Stimulated activated CD4-positive, alpha-beta T cell treated with anti-CD3 and anti-CD28 coated beads, Interleukin-4, amount 100 ng/mL, for 48 hours (primary cell): ENCODE measurements around the gene S1PR1.
"Not testable (repeated sequence)": the region's sequence is repeated elsewhere in the genome, so short reads cannot be mapped to it uniquely, and the experiment has no call there.

Experiments used
- DNase-seq, 2 donors: peaks; one replicate each; pipeline ENCODE4 v3.0.0-alpha.2; 2020; ENCODE audit warnings: low read depth in 2 of 2

Gene S1PR1

DNA sequence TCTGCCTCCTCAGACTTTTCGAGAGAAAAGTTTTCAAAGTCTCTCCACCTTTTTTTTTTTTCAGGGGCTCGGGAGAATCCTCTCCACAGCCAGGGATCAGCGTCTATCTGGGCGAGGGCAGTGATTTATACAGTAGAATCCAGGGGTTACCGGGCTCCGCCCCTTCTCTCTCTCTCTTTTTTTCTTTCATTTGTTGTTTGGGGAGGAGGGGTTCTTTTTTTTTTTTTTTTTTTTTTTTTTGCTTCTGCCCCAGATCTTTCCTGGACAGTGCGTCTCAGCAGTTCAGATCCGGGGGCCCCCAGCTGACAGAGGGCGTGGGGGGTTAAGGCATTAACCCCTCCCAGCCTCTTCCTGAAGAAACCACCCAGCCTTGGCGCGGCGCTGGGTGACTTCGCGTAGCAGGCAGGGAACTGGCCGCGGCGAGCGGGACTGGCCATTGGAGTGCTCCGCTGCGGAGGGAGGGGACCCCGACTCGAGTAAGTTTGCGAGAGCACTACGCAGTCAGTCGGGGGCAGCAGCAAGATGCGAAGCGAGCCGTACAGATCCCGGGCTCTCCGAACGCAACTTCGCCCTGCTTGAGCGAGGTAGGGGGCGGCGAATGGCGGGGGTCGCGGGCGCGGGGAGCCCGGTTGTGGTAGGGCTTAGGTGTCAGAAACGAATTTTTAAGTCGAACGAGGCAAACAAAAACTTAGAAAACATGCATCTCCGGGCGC lies at the start of gene S1PR1:
Gene S1PR1 (plus strand): TSS at position 504 of the 713 bp plus-strand sequence. CDS start 1,966 bp downstream, outside the sequence.
- DNase-seq: peak; percentile 64 to 67

DNA sequence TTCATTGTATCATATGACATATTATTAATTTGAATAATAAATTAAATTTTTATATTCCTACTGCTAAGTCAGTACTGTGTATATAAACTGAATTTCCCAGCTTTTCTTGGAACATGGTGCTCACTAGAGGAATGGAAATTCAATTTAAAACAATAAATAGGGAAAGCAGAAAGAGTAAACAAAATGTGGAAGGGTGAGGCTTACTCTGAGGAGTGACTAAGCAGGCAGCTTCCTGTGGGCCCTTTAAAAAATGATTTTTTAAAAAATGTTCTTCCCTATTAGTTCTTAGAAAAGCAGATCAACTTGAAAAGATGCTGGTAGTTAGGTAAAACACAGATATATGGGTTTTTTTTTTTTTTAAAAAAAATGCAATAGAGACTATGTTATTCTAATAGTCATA lies 49.5 kb upstream of the S1PR1 start:
- DNase-seq: no peak

DNA sequence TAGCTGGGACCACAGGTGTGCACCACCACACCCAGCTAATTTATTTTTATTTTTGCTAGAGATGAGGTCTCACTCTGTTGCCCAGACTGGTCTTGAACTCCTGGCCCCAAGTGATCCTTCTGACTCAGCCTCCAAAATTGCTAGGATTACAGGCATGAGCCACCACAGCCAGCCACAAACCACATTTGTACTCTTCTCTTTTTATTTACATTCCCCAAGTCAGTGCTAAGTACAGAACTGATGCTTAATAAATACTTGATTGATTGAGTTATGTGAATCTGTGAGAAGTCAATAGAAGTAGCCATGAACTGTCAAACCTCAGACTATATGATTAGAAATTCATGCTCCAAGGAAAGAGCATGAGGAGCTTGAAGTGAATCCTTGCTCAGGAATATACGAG lies 48.5 kb upstream of the S1PR1 start:
- no peak for DNase-seq

DNA sequence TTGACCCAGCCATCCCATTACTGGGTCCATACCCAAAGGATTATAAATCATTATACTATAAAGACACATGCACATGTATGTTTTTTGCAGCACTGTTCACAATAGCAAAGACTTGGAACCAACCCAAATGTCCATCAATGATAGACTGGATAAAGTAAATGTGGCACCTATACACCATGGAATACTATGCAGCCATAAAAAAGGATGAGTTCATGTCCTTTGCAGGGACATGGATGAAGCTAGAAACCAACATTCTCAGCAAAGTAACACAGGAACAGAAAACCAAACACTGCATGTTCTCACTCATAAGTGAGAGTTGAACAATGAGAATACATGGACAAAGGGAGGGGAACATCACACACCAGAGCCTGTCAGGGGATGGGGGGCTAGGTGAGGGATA lies 47.9 kb upstream of the S1PR1 start:
- not testable (repeated sequence) for DNase-seq

DNA sequence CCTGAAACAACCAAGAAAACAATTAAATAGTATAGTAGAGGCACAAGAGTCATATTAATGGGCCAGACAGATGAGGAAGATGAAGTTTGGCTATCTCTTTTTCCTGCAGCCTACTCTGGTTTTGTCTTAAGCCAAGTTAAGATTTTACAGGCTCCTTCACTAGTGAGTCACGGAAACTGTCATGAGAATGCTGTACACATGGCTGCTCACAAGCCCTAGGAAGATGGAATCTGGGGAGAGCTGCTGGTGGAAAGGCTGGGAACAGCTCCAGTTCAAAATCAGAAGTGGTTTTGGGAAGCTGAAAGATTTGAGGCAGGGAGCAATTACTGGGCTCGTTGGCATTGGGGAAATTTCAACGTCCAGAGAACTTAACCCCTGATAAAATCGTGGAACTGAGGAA lies 46.4 kb upstream of the S1PR1 start:
- DNase-seq: no peak

DNA sequence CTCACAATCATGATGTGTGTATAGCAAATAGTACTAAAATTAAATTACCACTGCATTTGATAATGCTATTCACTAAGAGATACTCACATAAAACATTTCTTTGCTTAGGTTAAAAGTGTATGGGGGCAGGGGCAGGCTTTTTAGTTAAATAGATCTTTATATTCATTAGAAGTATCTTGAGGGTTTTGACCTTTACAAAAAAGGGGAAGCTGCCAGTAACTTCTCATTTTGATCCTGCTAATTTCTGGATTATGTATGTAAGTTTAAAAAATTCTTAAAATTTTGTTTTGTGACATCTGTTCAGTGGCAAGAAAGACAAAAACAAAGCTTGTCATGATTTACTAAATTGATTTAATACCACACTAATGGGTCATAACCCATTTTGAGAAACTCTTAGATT lies 45.8 kb upstream of the S1PR1 start:
- DNase-seq: no peak

DNA sequence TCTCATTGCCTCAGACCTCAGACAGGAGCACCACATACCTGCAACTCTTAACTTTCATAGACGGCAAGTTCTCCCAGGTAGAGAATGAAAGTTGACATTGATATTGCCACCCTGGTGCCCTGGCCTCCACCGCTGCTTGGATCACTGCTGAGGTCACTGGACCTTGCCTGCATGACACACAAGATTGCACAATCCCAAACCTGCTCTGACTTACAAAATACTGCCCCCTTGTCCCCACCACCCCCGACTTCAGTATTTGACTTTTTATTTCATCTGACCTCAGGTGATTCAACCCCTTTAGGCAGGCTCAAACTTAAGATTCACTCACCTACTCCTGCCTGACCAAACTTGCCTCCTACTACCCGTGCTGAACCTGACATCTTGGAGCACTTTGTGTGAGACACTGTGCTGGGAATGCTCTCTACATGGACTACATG lies 43.1 kb upstream of the S1PR1 start:
- DNase-seq: no peak

DNA sequence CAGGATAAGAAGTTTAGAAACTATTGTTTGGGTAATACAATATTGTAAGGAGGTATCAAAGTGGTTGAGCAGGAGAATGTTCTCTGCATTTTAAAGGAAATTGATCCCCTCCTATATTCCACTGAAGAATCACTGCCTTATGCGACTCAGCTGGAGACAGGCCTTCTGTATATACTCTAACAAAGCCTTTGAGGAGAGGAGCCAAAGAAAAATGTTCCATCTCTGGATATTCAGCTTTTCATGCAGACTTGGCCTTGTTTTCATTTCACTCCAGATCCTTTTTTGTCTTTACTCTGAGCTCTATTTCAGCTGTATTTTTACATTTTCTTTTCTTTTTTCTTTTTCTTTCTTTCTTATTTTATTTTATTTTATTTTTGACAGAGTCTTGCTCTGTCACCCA lies 42.1 kb upstream of the S1PR1 start:
- DNase-seq: no peak

DNA sequence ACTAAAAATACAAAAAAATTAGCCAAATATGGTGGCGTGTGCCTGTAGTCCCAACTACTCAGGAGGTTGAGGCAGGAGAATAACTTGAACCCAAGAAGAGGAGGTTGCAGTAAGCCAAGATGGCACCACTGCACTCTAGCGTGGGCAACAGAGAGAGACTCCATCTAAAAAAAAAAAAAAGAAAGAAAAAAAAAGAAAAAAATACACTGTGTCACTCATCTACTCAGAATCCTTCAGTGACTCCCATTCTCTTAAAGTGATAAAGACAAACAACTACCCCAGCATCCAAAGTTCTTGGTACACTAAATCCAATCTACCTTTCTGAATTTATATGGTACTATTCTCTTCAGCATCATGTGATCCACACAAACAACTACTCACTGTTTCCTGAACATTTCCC lies 40.2 kb upstream of the S1PR1 start:
- no peak for DNase-seq

DNA sequence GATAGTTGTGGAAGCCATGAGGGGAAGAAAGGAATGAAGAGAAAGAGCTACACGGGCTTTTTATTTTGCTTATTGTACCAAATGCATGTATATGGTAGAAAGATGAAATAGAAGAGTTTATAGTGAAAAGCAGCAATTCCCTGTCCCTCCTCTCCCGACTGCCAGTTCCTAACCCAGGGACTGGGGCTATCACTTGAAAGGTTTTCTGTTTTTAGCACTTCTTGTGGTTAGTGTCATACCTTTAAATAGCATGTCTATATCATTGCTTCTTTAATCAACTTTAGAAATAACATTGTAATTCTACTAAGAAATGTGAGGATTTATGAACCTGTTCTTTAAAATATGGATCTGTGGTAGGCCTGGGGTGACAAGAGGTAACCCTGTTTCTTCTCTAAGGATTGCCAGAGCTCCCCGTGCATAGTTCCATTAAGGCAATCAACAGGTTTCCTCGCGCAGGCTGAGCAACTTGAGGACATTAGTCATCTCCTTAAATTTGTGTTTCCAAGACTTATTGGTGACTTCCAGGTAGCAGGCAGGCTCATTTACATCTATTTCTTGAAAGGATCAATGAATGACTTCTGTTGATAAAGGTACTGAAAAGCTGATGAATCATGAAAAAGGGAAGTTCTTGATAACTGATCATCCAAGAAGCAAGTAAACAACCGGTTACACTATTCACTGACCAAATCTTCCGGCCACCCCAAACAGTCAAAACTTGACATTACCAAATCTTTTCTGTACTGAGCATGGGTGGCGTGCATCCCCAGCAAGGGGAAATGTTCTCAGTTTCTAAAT lies 37.8 kb upstream of the S1PR1 start:
- DNase-seq: peak in 1 of 2 donors; percentile 57

DNA sequence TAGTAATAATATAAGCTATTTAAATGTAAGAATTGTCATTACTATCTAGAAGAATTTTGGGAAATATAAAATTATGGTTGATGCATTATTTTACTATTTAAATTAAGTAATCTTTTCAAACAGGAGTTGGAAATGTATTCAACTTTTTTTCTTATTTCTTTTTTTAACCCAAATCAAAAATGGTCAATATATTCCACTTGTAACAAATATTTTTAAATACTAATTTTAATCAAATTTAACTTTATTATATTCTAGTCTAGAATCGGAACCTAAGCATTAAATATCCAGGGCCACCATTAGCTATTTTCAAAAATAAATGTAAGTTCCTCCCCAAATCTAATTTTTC lies 37.2 kb upstream of the S1PR1 start:
- no peak for DNase-seq

DNA sequence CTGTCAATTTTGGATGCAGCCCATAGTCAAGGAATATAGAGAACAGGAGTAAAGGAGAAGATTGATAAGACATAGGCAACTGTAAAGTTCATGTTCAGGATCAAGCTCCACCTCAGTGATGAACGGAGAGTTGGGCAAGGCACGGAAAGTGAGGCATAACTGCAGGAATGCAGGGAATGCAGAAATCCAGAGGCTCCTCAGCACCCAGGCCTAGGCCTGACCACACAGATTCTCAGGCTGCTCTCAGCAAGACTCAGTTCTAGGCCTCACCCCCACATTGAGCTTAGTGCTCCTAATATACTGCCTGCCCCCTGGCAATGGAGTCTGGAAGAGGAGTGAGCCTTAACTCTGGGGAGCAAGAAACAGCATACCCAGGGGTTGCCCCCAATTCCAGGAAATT lies 36.3 kb upstream of the S1PR1 start:
- DNase-seq: no peak

DNA sequence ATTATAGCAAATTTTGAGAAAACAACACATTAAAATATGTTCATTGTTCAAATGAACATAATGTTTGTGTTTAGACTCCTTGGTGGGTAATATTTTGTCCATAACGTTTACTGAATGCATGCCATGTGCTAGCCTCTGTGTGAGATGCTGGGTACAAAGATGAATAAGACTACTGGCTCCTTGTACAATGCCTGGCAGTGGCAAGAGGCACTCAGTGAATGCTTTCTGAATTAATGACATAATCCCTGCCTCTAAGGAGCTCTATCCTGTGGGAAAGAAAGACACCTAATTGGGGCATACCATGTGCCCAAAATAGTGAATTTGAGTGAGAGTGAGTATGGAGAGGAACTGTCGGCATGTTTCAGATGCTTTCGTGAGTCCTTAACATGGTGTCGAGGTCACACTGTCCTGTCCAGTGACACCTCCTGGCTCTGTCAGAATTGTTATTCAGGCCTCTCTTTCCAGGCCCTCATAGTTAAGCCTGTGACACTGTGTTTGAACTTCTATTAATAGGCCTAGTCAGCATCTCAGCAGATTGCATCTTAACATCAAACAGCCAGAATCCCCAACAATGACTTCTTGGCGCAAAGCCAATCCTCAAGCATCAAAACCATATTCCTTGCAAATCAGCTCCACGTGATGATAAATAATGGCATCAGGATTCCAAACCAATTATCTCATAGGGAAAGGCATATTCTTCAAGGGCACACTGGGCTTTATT lies 32.8 kb upstream of the S1PR1 start:
- no peak for DNase-seq

DNA sequence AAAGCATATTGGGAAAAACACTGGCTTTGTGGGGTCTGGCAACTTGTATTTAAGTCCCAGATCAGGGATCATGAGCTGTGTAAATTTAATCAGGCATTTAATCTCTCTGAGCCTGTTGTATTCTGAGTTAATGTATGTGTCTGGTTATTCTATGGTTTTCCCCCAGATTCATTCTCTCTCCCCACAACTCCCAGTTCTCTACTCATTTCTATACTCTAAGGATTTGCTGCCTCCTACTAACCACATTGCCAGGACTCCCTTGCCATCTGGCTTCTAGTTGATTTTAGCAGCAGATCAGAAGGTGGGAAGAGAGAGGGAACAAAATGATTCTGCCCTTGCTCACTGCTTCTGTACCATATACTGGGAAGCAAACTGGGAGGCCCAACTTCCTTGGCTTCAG lies 31.4 kb upstream of the S1PR1 start:
- no peak for DNase-seq

DNA sequence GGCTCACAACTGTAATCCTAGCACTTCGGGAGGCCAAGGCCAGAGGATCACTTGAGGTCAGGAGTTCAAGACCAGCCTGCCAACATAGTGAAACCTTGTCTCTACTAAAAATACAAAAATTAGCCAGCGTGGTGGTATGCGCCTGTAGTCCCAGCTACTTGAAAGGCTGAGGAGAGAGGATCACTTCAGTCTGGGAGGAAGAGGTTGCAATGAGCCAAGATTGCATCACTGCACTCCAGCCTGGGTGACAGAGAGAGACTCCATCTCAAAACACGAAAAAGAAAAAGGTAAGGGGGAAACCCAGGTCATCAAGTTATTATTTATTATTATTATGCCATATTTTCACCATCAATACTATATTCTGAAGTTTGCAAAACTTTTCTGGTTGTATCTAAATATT lies 30.7 kb upstream of the S1PR1 start:
- DNase-seq: not testable (repeated sequence)

DNA sequence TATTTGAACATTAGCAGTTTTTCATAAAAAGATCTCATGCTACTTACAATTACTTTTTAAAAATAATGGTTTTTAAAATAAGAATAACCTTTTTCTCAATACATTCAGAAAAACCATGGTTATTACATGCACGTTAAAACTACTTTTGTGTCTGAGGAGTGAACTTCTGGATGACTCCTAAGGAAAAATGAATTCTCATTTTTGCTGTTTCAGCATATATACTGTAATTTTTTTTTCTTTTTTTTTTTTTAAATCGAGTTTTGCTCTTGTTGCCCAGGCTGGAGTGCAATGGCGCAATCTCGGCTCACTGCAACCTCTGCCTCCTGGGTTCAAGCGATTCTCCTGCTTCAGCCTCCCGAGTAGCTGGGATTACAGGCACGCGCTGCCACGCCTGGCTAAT lies 29.5 kb upstream of the S1PR1 start:
- DNase-seq: not testable (repeated sequence)

DNA sequence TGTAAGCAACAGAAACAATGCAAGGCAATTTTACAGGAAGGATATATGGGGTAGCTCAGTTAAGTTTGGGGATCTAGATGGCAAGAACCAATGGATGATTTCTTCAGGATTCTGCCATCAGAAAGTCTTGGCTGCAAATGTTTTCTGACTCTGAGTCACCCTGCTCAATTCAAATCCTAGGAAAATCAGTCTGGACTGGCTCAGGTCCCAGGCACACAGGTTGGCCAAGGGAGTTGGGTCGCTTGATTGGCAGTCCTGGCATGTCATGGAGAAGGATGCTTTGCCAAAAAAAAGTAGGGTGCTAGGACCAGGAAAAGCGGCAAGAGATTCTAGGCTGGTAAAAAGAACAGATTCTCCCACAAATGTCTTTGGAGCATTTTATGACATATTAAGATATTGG lies 28.9 kb upstream of the S1PR1 start:
- DNase-seq: no peak

DNA sequence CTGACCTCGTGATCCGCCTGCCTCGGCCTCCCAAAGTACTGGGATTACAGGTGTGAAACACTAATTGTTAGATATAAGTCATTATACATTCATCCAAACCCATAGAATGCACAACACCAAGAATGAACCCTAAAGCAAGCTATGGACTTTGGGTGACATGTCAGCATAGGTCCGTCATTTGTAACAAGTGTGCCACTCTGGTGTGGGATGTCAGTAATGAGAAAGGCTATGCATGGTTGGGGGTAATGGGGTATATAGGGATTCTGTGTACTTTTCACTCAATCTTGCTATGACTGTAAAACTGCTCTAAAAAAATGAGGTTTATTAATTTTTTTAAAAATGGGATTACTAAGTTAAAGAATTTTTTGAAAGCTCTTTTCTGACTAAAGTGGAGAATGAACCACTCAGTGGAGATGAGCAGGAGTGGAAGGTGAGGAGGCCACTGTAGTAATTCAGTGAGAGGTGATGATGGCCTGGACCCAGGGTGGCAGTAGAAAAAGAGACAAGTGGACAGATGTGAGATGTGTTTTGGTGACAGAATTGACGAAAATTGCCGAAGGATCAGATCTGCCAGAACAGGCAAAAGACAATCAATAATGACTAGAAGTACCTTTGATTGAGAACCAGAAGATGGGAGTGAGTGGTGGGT lies 21.3 kb upstream of the S1PR1 start:
- no peak for DNase-seq

DNA sequence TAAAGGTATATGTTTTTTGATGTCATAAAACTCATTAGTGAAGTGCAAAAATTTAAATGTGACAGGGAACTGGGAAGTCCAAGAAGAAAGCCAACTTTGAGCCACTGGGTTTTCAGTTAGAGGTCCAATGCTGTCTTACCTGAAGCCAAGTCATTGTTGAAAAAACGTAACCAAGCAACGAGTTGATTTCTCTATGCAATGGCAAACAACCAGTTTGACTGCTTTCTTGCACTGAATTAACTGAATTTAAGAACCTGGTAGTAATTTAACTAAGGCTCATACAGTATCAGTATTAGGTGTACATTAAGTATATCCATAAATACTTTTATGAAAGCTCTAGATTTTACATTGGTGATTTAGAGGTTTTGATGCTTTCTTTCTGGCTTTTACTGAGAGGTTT lies 20.2 kb upstream of the S1PR1 start:
- no peak for DNase-seq

DNA sequence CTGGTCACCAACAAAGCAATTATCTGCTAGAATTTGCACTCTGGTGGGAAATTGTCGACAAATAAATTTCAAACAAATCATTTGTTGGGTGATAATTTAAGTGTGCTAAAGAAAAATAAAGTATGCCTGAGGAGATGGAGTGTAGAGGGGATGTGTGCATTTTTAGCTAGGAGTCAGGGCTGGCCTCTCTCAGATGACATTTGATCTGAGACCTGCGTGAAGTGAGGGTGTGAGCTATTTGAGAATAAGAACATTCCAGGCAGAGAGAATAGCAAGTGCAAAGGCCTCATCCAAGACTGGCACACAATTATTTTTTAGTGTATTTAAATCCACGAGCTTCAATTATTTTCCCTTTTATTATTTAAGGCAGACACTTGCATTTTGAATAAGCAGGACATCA lies 19.7 kb upstream of the S1PR1 start:
- no peak for DNase-seq

DNA sequence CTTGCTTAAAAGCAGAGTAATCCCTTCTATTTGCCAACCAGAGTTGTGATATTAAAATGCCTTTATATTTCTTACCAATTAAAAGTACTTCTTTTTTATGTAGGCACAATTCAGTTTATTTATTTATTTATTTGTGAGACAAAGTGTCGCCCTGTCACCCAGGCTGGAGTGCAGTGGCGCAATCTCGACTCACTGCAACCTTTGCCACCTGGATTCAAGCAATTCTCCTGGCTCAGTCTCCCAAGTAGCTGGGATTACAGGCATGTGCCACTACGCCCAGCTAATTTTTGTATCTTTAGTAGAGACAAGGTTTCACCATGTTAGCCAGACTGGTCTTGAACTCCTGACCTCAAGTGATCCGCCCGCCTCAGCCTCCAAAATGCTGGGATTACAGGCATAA lies 17.9 kb upstream of the S1PR1 start:
- not testable (repeated sequence) for DNase-seq
